Esophagus muscularis mucosa (tissue), 4 donors: ENCODE results near the gene PPP1R12B. TPM values are rescaled to one million over a fixed set of nuclear protein-coding genes. Genes with fewer than 3 reads are reported as not detected.
"Not testable (repeated sequence)": the region's sequence is repeated elsewhere in the genome, so short reads cannot be mapped to it uniquely, and the experiment has no call there.

Source experiments
- DNase-seq: peaks from one replicate; pipeline ENCODE4 v3.0.0-alpha.2; 2017; ENCODE audit errors: extremely low spot score
- H3K27ac ChIP-seq, 4 donors: fragments of 200-600 bp; sonication (generic); replicated peaks in 1 of 4; 1 replicate in 3 of 4; 2 replicates in 1 of 4; pipeline ENCODE4 v1.5.1; 2016 to 2019; ENCODE audit warnings: mild to moderate bottlenecking in 1 of 4
- H3K27me3 ChIP-seq, 4 donors: fragments of 200-600 bp; sonication (generic); one replicate each; pipeline versions ENCODE4 v1.5.1 to v1.6.0; 2016 to 2019
- H3K36me3 ChIP-seq, 4 donors: fragments of 200-600 bp; sonication (generic); one replicate each; pipeline ENCODE4 v1.5.1; 2016 to 2019
- H3K4me1 ChIP-seq, 4 donors: fragments of 200-600 bp; sonication (generic); one replicate each; pipeline ENCODE4 v1.5.1; 2016 to 2019
- H3K4me3 ChIP-seq, 4 donors: fragments of 200-600 bp; sonication (generic); 1 replicate in 2 of 4; 2 replicates in 2 of 4; pipeline ENCODE4 v1.5.1; 2016 to 2019; ENCODE audit warnings: mild to moderate bottlenecking in 4 of 4, moderate library complexity in 1 of 4
- H3K9me3 ChIP-seq, 4 donors: fragments of 200-600 bp; sonication (generic); 1 replicate in 3 of 4; 2 replicates in 1 of 4; pipeline ENCODE4 v1.5.1; 2016 to 2019
- EP300 ChIP-seq: sonication (generic); formaldehyde crosslinking; IDR thresholded peaks from one replicate; pipeline ENCODE4 v1.6.1; 2017; ENCODE audit warnings: antibody characterized with exemption
- POLR2A ChIP-seq: fragments of 450-650 bp; IDR thresholded peaks from one replicate; pipeline ENCODE4 v1.6.1; 2017; ENCODE audit warnings: antibody characterized with exemption, moderate library complexity, mild to moderate bottlenecking, low read depth
- POLR2AphosphoS5 ChIP-seq, 2 donors: sonication (generic); formaldehyde crosslinking; IDR thresholded peaks; one replicate each; pipeline ENCODE4 v1.6.1; 2017; ENCODE audit warnings: antibody characterized with exemption in 2 of 2
- WGBS: methylation state at CpG from one replicate; pipeline ENCODE4 v1.1.5; 2018; 5-methylcytosine and 5-hydroxymethylcytosine counted together
- intact Hi-C: fragments of 100-400 bp; cut with DNase I; formaldehyde crosslinking; loops from one replicate; pipeline ENCODE4 v1.15.1; 2023
- total RNA-seq, 4 donors: library from RNA; depleted of rRNA; stranded (reverse); fragments of >200 nt; gene quantifications; one replicate each; pipeline versions ENCODE4 v1.1.0 to v1.2.1, GENCODE V29; 2016
- TF ChIP-seq, protein P1 (sequence below), 3 experiments: fragments of 200-600 bp in 2 of 3; fragments of 450-650 bp in 1 of 3; sonication (generic) in 2 of 3; IDR thresholded peaks; one replicate each; pipeline ENCODE4 v1.5.1; 2017 to 2019; ENCODE audit warnings: antibody characterized with exemption in 3 of 3, mild to moderate bottlenecking in 2 of 3, moderate library complexity in 1 of 3

The PPP1R12B gene
- total RNA-seq, 4 donors from 2014 or later = 692 to 1,262 (median 949) TPM

- Histone ChIP-seq H3K36me3 (peaks cover 15 to 40% (median 28%) of the 10 kb centered on the region in 4 donors), H3K9me3 (no peaks in the 10 kb centered on the region), H3K27ac (no peak overlapping the region), H3K4me1 (no peaks in the 10 kb centered on the region), H3K27me3 (no peaks in the 10 kb centered on the region), H3K4me3 (no peak overlapping the region)
- TF ChIP-seq, protein P1, sequence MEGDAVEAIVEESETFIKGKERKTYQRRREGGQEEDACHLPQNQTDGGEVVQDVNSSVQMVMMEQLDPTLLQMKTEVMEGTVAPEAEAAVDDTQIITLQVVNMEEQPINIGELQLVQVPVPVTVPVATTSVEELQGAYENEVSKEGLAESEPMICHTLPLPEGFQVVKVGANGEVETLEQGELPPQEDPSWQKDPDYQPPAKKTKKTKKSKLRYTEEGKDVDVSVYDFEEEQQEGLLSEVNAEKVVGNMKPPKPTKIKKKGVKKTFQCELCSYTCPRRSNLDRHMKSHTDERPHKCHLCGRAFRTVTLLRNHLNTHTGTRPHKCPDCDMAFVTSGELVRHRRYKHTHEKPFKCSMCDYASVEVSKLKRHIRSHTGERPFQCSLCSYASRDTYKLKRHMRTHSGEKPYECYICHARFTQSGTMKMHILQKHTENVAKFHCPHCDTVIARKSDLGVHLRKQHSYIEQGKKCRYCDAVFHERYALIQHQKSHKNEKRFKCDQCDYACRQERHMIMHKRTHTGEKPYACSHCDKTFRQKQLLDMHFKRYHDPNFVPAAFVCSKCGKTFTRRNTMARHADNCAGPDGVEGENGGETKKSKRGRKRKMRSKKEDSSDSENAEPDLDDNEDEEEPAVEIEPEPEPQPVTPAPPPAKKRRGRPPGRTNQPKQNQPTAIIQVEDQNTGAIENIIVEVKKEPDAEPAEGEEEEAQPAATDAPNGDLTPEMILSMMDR (IDR thresholded peaks at IDR 0.05) = no peak
- TF ChIP-seq POLR2A (no peak), EP300 (no peak), POLR2AphosphoS5 (IDR thresholded peaks at IDR 0.05) (no peak)
- no peak for DNase-seq
- 100% methylated on average over 4 of the region's 4 CpGs for WGBS
- intact Hi-C loops = no loop called here
These were observed 104.0 kb downstream of the PPP1R12B start for GRCh38 chr1:202452508-202452907.

DNA sequence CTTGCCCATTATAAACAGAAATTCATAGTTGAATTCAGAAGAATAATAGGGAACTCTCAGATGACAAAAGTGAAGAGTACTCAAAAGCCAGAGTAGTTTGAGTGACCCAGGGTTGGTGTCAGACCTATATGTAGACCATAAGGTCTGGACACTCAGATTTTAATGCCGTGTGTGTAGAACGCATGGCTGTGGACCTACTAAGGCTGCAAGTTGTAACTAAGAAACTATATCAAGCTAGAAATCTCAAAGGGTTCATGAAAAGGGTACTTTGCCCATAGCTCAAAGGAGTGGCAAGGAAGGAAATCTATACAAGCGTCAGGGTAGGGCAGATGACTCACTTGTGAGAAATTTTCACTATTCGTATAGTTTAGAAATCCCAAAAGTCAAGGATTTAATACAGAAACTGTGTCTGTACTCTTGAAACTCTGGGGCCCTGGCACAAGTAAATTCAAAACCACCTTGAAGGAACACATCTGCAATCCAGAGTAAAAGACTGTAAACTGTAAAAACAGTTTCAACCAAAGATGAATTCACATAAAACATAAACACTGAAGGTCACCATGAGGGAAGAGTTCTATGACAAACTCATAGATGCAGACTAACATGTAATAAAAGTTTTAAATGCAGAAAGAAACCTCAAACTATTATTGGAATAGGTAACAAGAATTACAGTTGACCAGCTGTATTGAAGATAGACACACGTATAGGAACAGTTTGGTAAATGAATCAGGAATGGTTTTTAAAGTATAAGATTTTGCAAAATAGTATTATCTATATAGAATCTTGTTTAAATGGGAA is 108.1 kb downstream of the PPP1R12B start:
- H3K27me3 ChIP-seq, intact Hi-C loops, H3K27ac ChIP-seq, DNase-seq, H3K4me3 ChIP-seq, H3K9me3 ChIP-seq: not testable (repeated sequence)
- peaks cover 7 to 32% (median 22%) of the 10 kb centered on the region in 4 donors for H3K4me1 ChIP-seq
- H3K36me3 ChIP-seq = peaks cover 0 to 13% (median 7%) of the 10 kb centered on the region in 4 donors
- 79% methylated on average over 5 of the region's 5 CpGs for WGBS

DNA sequence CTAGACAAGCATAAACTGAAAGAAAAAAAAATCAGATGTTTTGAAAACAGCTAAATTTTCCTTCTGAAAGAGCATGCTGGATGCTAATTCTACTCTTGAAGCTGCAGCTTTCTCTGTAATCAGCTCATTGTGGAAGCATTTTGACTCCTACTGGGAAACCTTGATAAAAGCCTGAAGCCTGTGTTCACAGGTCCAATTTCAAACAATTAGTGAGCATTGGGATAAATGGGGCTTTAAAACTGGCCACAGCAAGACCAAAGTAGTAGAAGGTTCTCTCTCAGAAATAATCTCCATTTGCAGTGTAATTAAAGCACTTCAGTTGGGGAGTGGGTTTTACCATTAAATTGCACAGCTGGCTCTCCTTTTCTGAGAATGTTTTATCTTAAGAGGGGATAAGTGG is 110.2 kb downstream of the PPP1R12B start:
- peaks cover 9 to 32% (median 22%) of the 10 kb centered on the region in 4 donors for H3K4me1 ChIP-seq
- intact Hi-C loops, H3K4me3 ChIP-seq, H3K27me3 ChIP-seq, H3K9me3 ChIP-seq, H3K27ac ChIP-seq, DNase-seq: not testable (repeated sequence)
- H3K36me3 ChIP-seq = peaks cover 0 to 12% (median 5%) of the 10 kb centered on the region in 4 donors

GRCh38 chr1:202459470-202460142 is 111.1 kb downstream of the PPP1R12B start:
- H3K4me3 ChIP-seq, DNase-seq, H3K9me3 ChIP-seq, H3K36me3 ChIP-seq, H3K27me3 ChIP-seq: not testable (repeated sequence)
- Histone ChIP-seq H3K4me1 (peaks cover 9 to 40% (median 24%) of the 10 kb centered on the region in 4 donors), H3K27ac (peak overlapping the region; percentile 42 to 66 (median 54))
- intact Hi-C loops = loop anchor here (5.0 to 10.0 kb wide), 2 partner anchors 115 to 258 kb away; partner anchors contain the start of genes PPP1R12B and UBE2T

- Histone ChIP-seq H3K27ac (peak overlapping the region; percentile 42 to 66 (median 54)), H3K4me1 (peaks cover 9 to 43% (median 29%) of the 10 kb centered on the region in 4 donors)
- H3K4me3 ChIP-seq, H3K9me3 ChIP-seq, DNase-seq, H3K27me3 ChIP-seq, H3K36me3 ChIP-seq: not testable (repeated sequence)
- intact Hi-C loops = loop anchor here (5.0 to 10.0 kb wide), 2 partner anchors 115 to 257 kb away; partner anchors contain the start of genes PPP1R12B and UBE2T
These were observed 111.6 kb downstream of the PPP1R12B start for GRCh38 chr1:202460143-202460495.

- peaks cover 15 to 62% (median 46%) of the 10 kb centered on the region in 4 donors for H3K4me1 ChIP-seq
- H3K36me3 ChIP-seq = no peaks in the 10 kb centered on the region
- no peak for TF ChIP-seq POLR2AphosphoS5 (IDR thresholded peaks at IDR 0.05)
- no peak for TF ChIP-seq EP300
- TF ChIP-seq POLR2A = no peak
- TF ChIP-seq, protein P1 (IDR thresholded peaks at IDR 0.05) = no peak
- intact Hi-C loops = loop anchor here (5.0 to 10.0 kb wide), 2 partner anchors 118 to 255 kb away; partner anchors contain the start of genes PPP1R12B and UBE2T
- H3K27me3 ChIP-seq = no peaks in the 10 kb centered on the region
- WGBS = 78% methylated on average over 3 of the region's 3 CpGs
- no peak for DNase-seq
- H3K4me3 ChIP-seq = no peak overlapping the region
- H3K27ac ChIP-seq = peak overlapping the region in 1 of 4 donors; percentile 21
- no peaks in the 10 kb centered on the region for H3K9me3 ChIP-seq
These were observed 114.0 kb downstream of the PPP1R12B start for GRCh38 chr1:202462342-202463076.
